ENCODE results near the gene CLTCL1.
A peak's percentile ranks its signal among the peaks of the same experiment; 100 is the strongest.
"Not testable (repeated sequence)": the region's sequence is repeated elsewhere in the genome, so short reads cannot be mapped to it uniquely, and the experiment has no call there.

The CLTCL1 gene

GRCh38 chr22:19291580-19292457 is at the start of gene CLTCL1:
CLTCL1 (minus strand) TSS chr22:19291719; CDS start chr22:19291641, 78 bp downstream.
- DNase-seq: peak in 13 of 14 donors; percentile 22 to 89 (median 66)

GRCh38 chr22:19337137-19337536 is 45.6 kb upstream of the CLTCL1 start:
- no peak for DNase-seq

DNA sequence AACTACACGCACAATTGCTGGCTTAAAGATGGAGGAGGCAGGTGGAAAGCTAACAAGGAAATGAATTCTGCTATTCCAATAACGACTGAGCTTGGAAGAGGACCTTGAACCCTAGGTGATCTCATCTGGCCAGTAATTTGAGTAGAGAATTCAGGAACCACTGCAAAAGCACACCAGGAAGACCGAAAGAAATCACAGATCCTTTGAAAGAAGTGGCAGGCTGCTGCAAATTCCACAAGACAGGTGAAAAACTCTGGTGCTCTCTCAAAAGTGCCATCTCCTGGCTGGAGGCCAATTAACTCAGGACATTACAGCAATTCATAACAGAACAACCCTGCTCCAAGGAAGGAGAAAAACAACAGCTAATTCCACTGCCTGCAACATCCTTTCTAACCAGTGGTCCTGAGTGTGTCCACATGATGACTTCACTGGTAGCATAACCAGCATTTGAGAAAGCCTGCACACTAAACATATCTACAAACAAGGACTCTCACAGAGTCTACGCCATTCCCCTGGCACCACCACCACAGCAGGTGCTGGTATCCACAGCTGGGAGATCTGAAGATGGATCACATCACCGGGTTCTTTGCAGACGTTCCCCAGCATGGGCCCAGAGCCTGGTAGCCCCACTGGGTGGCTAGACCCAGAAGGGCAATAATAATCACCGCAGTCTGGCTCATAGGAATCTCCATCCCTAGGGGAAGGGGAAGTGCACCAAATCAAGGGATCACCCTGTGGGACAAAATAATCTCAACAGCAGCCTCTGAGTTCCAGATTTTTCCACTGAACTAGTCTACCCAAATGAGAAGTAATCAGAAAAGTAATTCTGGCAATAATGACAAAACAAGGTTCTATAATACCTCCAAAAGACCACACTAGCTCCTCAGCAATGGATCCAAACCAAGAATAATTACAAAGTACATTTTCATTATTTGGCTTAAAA is 44.9 kb upstream of the CLTCL1 start:
- no peak for DNase-seq

DNA sequence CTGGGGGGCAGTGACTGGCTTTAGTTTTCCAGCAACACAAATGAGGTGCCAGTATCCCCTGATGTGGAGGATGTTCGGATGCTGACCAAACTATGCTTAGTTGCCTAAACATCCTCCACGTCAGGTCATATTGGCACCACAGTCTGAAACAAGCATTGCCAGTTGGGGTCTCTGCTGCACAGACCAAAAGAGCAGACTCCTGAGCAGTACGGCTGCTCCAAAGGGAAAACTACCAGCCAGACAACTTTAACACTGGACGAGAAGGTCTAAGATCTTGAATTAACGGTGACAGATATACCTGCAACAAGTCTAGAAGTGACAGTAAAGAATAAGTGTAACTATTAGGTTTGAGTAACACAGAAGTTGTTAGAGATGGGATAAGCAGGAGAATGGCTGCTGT is 40.5 kb upstream of the CLTCL1 start:
- DNase-seq: no peak

DNA sequence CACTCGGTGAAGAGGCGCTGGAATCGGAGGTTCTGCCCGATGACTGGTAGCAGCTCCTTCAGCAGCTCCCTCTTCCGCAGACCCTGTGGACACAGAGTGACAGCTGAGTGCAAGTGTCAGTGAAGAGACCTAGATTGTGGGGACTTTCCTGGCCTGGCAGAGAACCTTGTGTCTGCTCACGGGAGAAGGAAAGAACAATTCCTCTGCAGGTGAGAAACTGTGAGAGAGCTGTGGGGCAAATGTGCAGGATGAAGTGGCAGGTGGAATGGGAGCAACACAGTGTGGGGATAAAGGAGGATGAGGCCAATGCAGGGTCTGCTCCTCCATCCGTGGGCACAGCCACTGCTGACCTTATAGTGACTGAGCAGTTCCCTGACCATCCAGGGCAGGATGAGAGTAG is 40.0 kb upstream of the CLTCL1 start:
- no peak for DNase-seq

- no peak for DNase-seq
Measured at GRCh38 chr22:19330865-19331418, 39.4 kb upstream of the CLTCL1 start.

- not testable (repeated sequence) for DNase-seq
Measured at GRCh38 chr22:19330205-19330604, 38.7 kb upstream of the CLTCL1 start.

- no peak for DNase-seq
Measured at GRCh38 chr22:19329454-19329853, 37.9 kb upstream of the CLTCL1 start.

DNA sequence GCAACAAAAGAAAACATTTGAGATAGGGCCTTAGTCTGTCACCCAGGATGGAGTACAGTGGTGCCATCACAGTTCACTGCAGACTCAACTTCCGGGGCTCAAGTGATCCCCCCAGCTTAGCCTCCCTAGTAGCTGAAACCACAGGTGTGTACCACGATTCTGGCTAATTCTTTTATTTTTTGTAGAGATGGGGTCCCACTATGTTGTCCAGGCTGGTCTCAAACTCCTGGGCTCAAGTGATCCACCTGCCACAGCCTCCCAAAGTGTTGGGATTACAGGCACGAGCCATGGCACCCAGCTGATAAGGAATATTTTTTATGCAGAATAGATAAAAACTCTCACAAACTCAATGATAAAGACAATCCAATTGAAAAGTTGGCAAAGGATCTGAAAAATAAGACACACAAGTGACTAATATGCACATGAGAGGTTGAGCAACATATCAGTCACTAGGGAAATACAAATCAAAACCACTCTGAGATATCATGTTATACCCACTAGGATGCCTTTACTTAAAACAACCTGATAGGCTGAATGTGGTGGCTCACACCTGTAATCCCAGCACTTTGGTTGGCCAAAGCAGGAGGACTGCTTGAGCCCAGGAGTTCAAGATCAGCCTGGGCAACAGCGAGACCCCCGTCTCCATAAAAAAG is 33.9 kb upstream of the CLTCL1 start:
- DNase-seq: no peak

GRCh38 chr22:19323420-19323819 is 31.9 kb upstream of the CLTCL1 start:
- not testable (repeated sequence) for DNase-seq

DNA sequence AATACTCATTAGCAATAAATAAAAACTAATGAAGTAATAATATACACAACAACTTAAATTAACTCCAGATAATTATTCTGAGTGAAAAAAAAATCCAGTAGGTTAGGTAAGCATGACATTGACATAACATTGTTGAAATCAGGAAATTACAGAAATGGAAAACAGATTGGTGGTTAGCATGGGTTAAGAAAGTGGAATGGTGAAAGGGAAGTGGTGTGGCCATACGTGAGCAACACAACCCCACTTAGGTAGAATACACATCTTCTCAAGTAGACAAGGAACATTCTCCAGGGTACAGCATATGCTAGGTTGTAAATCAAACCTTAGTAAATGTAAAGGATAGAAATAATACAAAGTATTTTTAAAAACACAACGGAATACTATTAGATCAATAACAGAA is 30.2 kb upstream of the CLTCL1 start:
- DNase-seq: no peak

DNA sequence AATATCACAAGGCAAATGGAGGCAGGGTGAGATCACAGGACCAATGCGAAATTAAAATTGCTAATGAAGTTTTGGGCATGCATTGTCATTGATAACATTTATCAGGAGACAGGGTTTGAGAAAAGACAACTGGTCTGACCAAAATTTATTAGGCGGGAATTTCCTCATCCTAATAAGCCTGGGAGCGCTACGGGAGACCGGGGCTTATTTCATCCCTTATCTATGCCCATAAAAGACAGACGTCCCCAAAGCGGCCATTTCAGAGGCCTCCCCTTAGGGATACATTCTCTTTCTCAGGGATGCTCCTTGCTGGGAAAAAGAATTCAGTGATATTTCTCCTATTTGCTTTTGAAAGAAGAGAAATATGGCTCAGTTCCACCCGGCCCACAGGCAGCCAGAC is 28.6 kb upstream of the CLTCL1 start:
- DNase-seq: not testable (repeated sequence)

DNA sequence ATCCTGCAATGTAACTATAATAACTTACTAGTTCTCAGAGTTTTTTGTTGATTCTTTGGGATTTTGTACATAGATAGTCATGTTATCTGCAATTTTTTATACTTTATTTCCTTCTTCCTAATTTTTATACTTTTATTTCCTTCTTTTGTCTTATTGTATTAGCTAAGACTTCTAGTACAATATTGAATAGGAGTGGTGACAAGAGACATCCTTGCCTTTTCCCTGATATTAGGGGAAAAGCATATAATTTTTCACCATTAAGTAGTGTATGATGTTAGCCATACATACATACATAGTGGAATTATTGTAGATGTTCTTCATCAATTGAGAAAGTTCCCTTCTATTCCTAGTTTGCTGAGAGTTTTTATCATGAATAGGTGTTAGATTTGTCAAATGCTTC is 27.8 kb upstream of the CLTCL1 start:
- DNase-seq: no peak

GRCh38 chr22:19317865-19318264 is 26.3 kb upstream of the CLTCL1 start:
- no peak for DNase-seq

GRCh38 chr22:19307872-19308271 is 16.4 kb upstream of the CLTCL1 start:
- DNase-seq: no peak

- DNase-seq: not testable (repeated sequence)
Measured at GRCh38 chr22:19306535-19306934, 15.0 kb upstream of the CLTCL1 start.

- DNase-seq: no peak
Measured at GRCh38 chr22:19304547-19304946, 13.0 kb upstream of the CLTCL1 start.

- no peak for DNase-seq
Measured at GRCh38 chr22:19303785-19304184, 12.3 kb upstream of the CLTCL1 start.

DNA sequence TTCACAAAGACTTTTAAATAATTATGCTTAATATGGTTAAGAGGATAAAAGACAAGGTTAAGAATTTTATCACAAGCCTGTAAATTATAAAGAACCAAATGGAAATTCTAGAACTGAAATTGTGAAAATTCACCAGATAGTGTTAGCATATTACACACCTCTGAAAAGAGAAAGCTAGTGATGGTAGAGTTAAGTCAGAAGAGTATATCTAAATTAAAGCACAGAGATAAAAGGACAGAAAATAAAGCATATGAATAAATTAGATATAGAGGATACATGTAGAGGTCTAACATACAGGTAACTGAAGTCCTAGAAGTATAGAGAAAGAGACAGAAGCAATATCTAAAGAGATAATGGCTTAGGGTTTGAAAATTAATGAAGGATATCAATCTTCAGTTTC is 4.2 kb upstream of the CLTCL1 start:
- no peak for DNase-seq

- DNase-seq: no peak
Measured at GRCh38 chr22:19292458-19293230, 1.1 kb upstream of the CLTCL1 start.

GRCh38 chr22:19291218-19291579 is 320 bp downstream of the CLTCL1 start:
- peak in 3 of 14 donors; percentile 24 to 61 (median 52) for DNase-seq
